Bronchial epithelial cell (primary cell): ENCODE data around the gene CACNA1F. TPM values are rescaled to one million over a fixed set of nuclear protein-coding genes. Genes with fewer than 3 reads are reported as not detected.
A peak's percentile ranks its signal among the peaks of the same experiment; 100 is the strongest.

ENCODE experiments used
- DNase-seq: peaks from one replicate; pipeline ENCODE4 v3.0.0-alpha.2; 2010; ENCODE audit warnings: low read depth
- FAIRE-seq: peaks from 2 replicates; lab custom pipeline; 2011; peaks lifted over from hg19 to GRCh38; lab: Jason Lieb, UNC
- H3K27me3 ChIP-seq: 2 replicates; pipeline ENCODE4 v1.5.1; 2011; ENCODE audit warnings: low read length; ENCODE audit not compliant: control insufficient read depth, insufficient read depth
- H3K36me3 ChIP-seq: 2 replicates; pipeline ENCODE4 v1.5.1; 2011; ENCODE audit warnings: low read length; ENCODE audit not compliant: control insufficient read depth, insufficient read depth
- H3K4me3 ChIP-seq: 2 replicates; pipeline ENCODE4 v1.5.1; 2011; ENCODE audit warnings: mild to moderate bottlenecking, low read depth, low read length, control low read depth
- CTCF ChIP-seq: IDR thresholded peaks from 2 replicates; pipeline ENCODE4 v1.5.1; 2011; ENCODE audit warnings: mild to moderate bottlenecking, moderate library complexity, low read length, control low read depth, inconsistent platforms; ENCODE audit not compliant: insufficient read depth, severe bottlenecking
- total RNA-seq: library from RNA; depleted of rRNA; stranded (reverse); fragments of >200 nt; gene quantifications from 2 replicates; pipeline ENCODE4 v1.2.1, GENCODE V29; 2014

The CACNA1F gene
- total RNA-seq, 1 donor from 2014 or later = under 0.01 TPM

DNA sequence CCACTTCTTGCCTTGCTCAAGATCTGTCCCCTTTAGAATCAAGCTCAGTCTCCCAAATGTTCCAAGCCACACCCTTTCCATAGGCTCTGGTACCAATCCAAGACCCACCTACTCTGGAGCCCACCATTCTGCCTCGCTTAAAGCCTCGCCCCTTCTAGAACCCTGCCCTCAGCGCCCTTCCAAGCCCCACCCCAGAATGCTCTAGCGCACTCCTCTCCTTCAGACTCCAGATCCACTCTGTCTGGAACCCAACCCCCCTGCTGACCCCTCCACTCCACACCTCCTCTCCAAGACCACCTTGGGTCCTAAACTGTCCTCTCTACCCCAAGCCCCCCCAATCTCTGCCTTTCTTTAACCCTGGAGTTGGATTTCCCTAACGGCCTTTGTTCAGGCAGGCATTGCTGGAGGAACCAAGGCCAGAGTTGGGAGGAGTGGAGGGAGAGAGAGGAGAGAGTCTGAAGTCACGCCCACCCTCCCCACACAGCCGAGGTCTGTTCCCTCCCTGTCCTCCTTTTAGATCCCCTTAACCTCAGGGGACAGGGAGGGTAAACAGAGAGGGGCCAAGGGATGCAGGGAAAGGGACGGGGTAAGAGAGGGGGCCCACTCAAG lies 44.6 kb downstream of the CACNA1F start:
- Histone ChIP-seq H3K4me3 (no peak overlapping the region), H3K27me3 (no peaks in the 10 kb centered on the region), H3K36me3 (no peaks in the 10 kb centered on the region)
- FAIRE-seq (no peak), DNase-seq (no peak)
- no peak for TF ChIP-seq CTCF

DNA sequence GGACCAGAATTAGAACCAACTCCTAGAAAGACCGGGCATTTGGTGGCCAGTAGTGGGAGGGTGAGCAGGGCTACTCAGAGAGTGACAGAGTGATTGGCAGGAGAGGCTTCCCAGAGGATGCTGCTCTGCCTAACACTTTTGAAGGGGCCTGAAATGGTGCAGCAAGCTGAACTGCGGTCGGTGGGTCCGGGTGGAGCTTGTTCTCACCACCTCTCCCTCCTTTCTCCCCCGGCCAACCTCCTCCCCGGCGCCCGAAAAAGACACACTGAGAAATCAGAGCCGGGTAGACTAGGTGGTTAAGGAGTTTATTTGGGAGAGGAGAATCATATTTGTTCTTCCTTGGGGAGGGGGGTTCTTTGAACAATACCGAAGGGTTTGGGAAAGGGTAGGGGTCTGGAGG lies 45.6 kb downstream of the CACNA1F start:
- Histone ChIP-seq H3K36me3 (peaks cover 3% of the 10 kb centered on the region), H3K4me3 (no peak overlapping the region), H3K27me3 (no peaks in the 10 kb centered on the region)
- no peak for TF ChIP-seq CTCF
- DNase-seq (no peak), FAIRE-seq (no peak)

GRCh38 chrX:49187028-49187394 lies 46.1 kb downstream of the CACNA1F start:
- Histone ChIP-seq H3K4me3 (no peak overlapping the region), H3K36me3 (peaks cover 6% of the 10 kb centered on the region), H3K27me3 (no peaks in the 10 kb centered on the region)
- no peak for FAIRE-seq
- no peak for DNase-seq
- TF ChIP-seq CTCF = no peak

DNA sequence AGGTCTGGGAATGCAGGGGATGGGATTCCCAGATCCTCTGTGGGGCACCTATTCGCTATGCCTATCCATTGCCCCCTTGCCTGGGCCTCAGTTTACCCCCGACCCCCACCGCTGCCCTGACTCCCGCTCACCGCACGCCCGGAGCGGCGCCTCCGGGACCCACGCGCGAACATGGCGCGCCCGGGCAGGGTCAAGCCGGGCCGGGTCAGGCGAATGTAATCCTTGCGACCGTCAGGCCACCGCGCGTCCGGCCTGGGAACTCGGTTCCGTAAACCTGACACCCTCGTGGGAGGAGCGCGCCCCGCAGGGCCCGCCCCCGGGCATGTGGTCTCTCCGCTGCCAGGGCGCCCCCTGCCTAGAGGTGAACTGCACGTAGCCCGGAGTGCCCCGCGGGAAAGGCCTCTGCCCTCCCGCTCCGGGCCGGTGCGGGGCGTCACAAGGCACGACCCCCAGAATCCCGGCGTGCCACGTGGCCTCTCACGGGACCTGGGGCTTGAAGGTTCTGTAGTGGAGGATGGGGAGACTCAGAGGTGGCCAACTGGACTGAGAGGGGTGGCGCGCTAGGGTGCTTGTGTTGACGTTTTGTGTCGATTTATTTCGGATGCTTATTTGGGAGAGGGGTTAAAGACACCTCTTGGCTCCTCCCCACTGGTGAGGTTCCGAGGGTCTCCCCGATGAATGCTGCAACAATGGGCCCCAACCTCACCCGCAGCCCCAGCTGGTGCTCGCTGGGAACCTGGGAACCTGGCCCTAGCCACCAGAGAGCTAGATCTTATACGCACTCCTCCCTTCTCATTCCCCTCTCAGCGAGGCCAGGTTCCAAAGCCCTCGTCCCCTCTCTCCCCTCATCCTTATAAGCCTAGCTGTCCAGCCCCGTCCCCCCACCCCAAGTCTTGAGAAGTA lies 46.8 kb downstream of the CACNA1F start, which contains the start of gene PRICKLE3:
TSS of gene PRICKLE3 (minus strand) at position 249 of the 903 bp plus-strand sequence. CDS start at position 173, 76 bp downstream.
- peak; percentile 40 for DNase-seq
- peak; percentile 54 for TF ChIP-seq CTCF

DNA sequence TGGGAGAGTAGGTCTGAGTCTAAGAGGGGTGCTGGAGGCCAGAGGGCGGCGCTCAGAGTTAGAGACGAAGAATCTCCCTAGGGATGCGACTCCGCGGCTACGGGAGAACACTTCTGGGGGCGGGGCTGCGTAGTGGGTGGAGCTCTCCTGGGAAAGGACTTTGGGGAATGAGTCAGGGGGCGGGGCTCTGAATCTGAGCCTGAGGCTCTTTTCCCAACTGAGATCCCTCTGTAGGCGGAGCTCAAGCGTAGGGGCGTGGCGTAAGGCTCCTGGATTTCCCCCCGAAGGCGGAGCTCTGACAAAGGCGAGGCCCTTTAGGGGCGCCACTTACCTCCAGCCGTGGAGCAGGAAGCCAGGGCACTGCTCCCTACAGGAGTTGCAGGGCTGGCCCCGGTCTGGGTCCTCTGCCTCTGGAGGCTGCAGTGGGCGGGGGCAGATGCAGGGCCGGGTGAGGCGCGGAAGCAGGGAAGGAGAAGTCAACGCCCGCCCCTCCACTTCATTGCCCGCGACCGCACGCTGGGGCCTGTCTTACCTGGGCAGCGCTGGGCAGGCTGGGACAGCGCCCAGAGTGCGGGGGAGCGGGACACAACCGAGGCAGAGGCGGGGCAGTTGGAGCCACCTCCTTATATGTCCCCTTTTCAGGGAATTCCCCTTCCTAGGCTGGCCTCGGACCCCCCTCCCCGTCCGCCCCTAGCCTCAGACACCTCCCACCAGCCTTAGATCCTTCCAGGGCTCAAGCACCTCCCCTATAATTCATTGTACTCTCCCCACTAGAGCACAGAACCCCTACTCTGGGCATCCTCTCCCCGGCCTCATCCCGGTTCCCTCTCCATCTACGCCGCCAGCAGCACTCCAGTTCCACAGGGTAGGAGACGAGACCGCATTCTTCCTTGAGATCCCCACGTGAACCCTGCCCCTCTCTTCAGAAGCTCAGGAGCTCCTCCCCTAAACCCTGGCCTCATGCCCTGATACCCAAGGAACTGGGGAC lies 48.6 kb downstream of the CACNA1F start:
- Histone ChIP-seq H3K4me3 (peak overlapping the region; percentile 74), H3K27me3 (no peaks in the 10 kb centered on the region), H3K36me3 (peaks cover 10% of the 10 kb centered on the region)
- no peak for TF ChIP-seq CTCF
- peak; percentile 82 for DNase-seq
- no peak for FAIRE-seq

More for the DNA sequence above, 46.8 kb downstream of the CACNA1F start, which contains the start of gene PRICKLE3:
- no peaks in the 10 kb centered on the region for H3K27me3 ChIP-seq
- H3K4me3 ChIP-seq = peak within 1 kb of the TSS; percentile 74
- H3K36me3 ChIP-seq = peaks cover 6% of the 10 kb centered on the region
- no peak for FAIRE-seq
